ENCODE results near the gene KRT76.

Gene KRT76

DNA sequence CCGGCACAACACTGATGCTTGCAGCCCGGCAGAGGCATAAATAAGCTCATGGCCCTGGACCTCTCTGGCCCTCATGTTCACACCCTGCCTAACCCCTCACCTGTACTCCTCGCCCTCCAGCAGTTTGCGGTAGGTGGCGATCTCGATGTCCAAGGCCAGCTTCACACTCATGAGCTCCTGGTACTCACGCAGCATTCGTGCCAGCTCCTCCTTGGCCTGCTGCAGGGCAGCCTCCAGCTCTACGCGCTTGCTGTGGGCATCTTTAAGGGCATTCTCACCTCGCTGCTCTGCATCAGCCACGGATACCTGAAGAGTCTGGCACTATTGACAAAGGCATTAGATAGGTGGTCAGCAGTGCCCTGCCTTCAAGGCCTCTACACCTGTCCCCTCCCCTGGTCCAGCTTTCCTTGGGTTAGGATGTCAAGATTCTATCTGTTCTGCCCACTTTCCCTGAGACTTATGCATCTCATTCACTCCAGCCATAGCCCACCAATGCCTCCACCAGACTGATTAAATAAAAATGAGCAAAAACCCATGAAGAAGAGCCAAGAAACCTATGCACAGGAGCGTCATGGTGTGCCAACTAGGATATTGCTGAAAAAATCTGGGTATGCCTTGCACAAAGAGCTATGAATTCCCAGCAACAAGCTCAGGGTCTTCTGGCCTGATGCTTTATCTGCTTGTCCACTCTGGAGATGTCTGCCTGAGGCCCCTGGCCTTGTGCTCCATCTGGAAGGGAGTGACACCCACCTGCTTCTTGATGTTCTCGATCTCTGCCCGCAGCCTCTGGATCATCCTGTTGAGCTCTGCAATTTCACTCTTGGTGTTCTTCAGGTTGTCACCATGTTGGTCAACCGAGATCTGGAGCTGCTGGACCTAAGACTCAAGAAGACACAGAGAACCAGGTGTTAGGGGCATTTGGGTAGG lies 30.7 kb upstream of the KRT76 start:
- H3K4me3 ChIP-seq (ENCODE audit: low read length), result no peak overlapping the region
- TF ChIP-seq CTCF (conservative IDR thresholded peaks at IDR 0.05; ENCODE audit: low read length), result no peak
- DNase-seq (ENCODE audit: low read depth), result no peak

- no peak for DNase-seq (ENCODE audit: low read depth)
- TF ChIP-seq CTCF (conservative IDR thresholded peaks at IDR 0.05; ENCODE audit: low read length), result no peak
- H3K4me3 ChIP-seq (ENCODE audit: low read length), result no peak overlapping the region
These were observed 29.8 kb upstream of the KRT76 start for GRCh38 chr12:52806821-52807543.

DNA sequence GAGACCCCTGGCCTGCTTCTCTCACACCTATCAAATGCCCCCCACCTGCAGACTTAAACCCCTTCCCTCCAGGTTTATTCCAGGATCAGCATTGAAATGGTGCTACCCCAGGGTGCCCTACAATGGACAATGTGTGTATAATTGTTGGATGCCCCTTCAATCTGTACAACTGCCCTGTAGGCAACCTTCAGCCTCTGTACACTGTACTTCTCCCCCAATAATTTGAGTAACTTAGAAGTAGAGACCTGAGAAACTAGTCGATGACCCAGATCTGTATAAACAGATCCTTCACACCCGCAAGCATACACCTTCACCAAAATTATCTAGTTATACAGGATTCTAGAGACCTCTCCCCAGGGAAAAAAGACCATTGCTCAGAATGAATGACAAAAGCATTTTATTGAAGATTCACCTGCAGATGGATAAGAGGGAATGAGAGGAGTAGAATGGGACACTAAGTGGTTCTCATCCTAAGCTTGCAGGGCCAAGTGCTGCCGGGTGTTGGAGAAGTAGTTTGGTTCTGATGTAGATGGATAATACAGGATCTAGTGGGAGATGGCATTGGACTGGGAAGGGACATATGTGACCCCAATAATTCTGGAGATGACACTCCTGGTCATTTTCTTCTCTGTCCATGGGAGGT lies 29.1 kb upstream of the KRT76 start:
- no peak overlapping the region for H3K4me3 ChIP-seq (ENCODE audit: low read length)
- no peak for DNase-seq (ENCODE audit: low read depth)
- TF ChIP-seq CTCF (conservative IDR thresholded peaks at IDR 0.05; ENCODE audit: low read length), result no peak

DNA sequence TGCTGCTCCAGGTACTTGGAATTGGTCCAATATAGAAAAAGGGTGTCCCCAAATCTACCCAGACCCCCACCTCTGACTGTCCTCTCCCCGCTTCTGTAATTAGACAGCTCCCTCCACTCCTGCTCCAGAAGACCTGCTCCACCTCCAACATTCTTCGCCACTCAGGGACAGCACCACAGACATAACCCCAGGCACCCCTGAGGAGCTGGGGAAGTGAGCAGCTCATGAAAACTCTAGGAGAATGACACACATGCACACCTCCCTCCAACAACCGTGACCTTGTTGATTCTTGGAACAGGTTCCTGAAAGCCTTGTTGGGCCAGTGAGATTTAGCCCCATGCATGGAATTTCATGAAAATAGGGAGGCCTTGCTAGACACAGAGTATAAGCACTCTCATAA lies 28.6 kb upstream of the KRT76 start:
- no peak for DNase-seq (ENCODE audit: low read depth)
- no peak for TF ChIP-seq CTCF (conservative IDR thresholded peaks at IDR 0.05; ENCODE audit: low read length)
- H3K4me3 ChIP-seq (ENCODE audit: low read length), result no peak overlapping the region

DNA sequence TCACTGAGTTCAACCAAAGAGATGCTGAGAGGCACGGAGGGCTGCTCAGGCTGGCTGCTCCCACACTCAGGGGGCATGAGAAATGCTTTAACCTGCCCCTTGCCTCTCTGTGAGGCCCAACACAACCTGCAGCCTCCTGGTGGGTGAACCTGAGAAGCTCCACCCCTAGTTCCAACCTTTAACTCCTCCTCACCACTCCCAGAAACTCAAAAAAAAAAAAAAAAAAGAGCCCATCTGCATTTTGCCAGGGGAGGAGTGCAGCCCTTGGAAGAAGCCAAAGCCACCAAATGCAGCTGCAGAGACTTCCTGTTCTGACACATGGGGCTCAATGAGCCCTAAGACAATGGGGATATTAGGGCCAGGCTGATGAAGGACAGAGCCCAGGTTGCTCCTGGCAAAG lies 27.9 kb upstream of the KRT76 start:
- no peak for DNase-seq (ENCODE audit: low read depth)
- no peak for TF ChIP-seq CTCF (conservative IDR thresholded peaks at IDR 0.05; ENCODE audit: low read length)
- no peak overlapping the region for H3K4me3 ChIP-seq (ENCODE audit: low read length)

GRCh38 chr12:52802442-52802841 lies 25.3 kb upstream of the KRT76 start:
- H3K4me3 ChIP-seq (ENCODE audit: low read length), result no peak overlapping the region
- no peak for TF ChIP-seq CTCF (conservative IDR thresholded peaks at IDR 0.05; ENCODE audit: low read length)
- DNase-seq (ENCODE audit: low read depth), result no peak

All from AG10803 (cell line).